Measurements from ENCODE around the gene HIVEP3. TPM values are rescaled to one million over a fixed set of nuclear protein-coding genes. Genes with fewer than 3 reads are reported as not detected.

HIVEP3 gene
- total RNA-seq, 1 experiment from 2014 or later = 7.9 TPM

- no peak for DNase-seq (ENCODE audit: low spot score)
Observed at GRCh38 chr1:41733021-41733420, 185.7 kb downstream of the HIVEP3 start.

- no peak for DNase-seq (ENCODE audit: low spot score)
Observed at GRCh38 chr1:41731516-41732030, 187.1 kb downstream of the HIVEP3 start.

GRCh38 chr1:41730806-41731205 lies 187.9 kb downstream of the HIVEP3 start:
- DNase-seq (ENCODE audit: low spot score) = no peak

- DNase-seq (ENCODE audit: low spot score) = no peak
Observed at GRCh38 chr1:41728403-41729202, 190.1 kb downstream of the HIVEP3 start.

- no peak for DNase-seq (ENCODE audit: low spot score)
Observed at GRCh38 chr1:41727749-41728115, 191.0 kb downstream of the HIVEP3 start.

GRCh38 chr1:41726899-41727748 lies 191.6 kb downstream of the HIVEP3 start:
- no peak for DNase-seq (ENCODE audit: low spot score)

GRCh38 chr1:41726292-41726691 lies 192.4 kb downstream of the HIVEP3 start:
- DNase-seq (ENCODE audit: low spot score) = no peak

- DNase-seq (ENCODE audit: low spot score) = no peak
Observed at GRCh38 chr1:41724926-41725325, 193.8 kb downstream of the HIVEP3 start.

GRCh38 chr1:41724248-41724647 lies 194.5 kb downstream of the HIVEP3 start:
- no peak for DNase-seq (ENCODE audit: low spot score)

GRCh38 chr1:41723786-41724185 lies 194.9 kb downstream of the HIVEP3 start:
- no peak for DNase-seq (ENCODE audit: low spot score)

- no peak for DNase-seq (ENCODE audit: low spot score)
Observed at GRCh38 chr1:41722184-41722583, 196.5 kb downstream of the HIVEP3 start.

- no peak for DNase-seq (ENCODE audit: low spot score)
Observed at GRCh38 chr1:41720861-41721410, 197.8 kb downstream of the HIVEP3 start.

- DNase-seq (ENCODE audit: low spot score) = no peak
Observed at GRCh38 chr1:41719590-41719989, 199.1 kb downstream of the HIVEP3 start.

GRCh38 chr1:41719128-41719527 lies 199.6 kb downstream of the HIVEP3 start:
- DNase-seq (ENCODE audit: low spot score) = no peak

- no peak for DNase-seq (ENCODE audit: low spot score)
Observed at GRCh38 chr1:41718497-41718896, 200.2 kb downstream of the HIVEP3 start.

- DNase-seq (ENCODE audit: low spot score) = peak; percentile 16
Observed at GRCh38 chr1:41716188-41717130, 202.3 kb downstream of the HIVEP3 start.

- no peak for DNase-seq (ENCODE audit: low spot score)
Observed at GRCh38 chr1:41715441-41716095, 203.2 kb downstream of the HIVEP3 start.

GRCh38 chr1:41714638-41715389 lies 203.9 kb downstream of the HIVEP3 start:
- DNase-seq (ENCODE audit: low spot score) = no peak

GRCh38 chr1:41713557-41714327 lies 205.0 kb downstream of the HIVEP3 start:
- DNase-seq (ENCODE audit: low spot score) = peak; percentile 89

All from A172 (cell line).